Subcutaneous abdominal adipose tissue (tissue), 5 donors: ENCODE results near the gene ATP8B4.

ENCODE experiments used
- H3K27ac ChIP-seq: one replicate; pipeline ENCODE4 v1.7.0; 2013; ENCODE audit warnings: low read depth, mild to moderate bottlenecking, inconsistent platforms, low read length, moderate library complexity
- H3K27me3 ChIP-seq, 5 donors: one replicate each; pipeline ENCODE4 v1.7.0; 2013; ENCODE audit warnings: low read length in 5 of 5, inconsistent platforms in 1 of 5; ENCODE audit not compliant: control insufficient read depth in 5 of 5, insufficient read depth in 4 of 5
- H3K36me3 ChIP-seq, 5 donors: one replicate each; pipeline ENCODE4 v1.7.0; 2013; ENCODE audit warnings: low read length in 5 of 5; ENCODE audit not compliant: control insufficient read depth in 5 of 5, insufficient read depth in 5 of 5
- H3K4me1 ChIP-seq, 5 donors: one replicate each; pipeline ENCODE4 v1.7.0; 2013; ENCODE audit warnings: low read length in 5 of 5, mild to moderate bottlenecking in 3 of 5, moderate library complexity in 1 of 5; ENCODE audit not compliant: control insufficient read depth in 5 of 5, insufficient read depth in 5 of 5
- H3K4me3 ChIP-seq, 5 donors: one replicate each; pipeline ENCODE4 v1.7.0; 2013; ENCODE audit warnings: low read length in 5 of 5, low read depth in 1 of 5
- H3K9ac ChIP-seq, 5 donors: one replicate each; pipeline ENCODE4 v1.7.0; 2013; ENCODE audit warnings: low read length in 5 of 5, mild to moderate bottlenecking in 4 of 5, moderate library complexity in 3 of 5
- H3K9me3 ChIP-seq, 5 donors: one replicate each; pipeline ENCODE4 v1.7.0; 2013; ENCODE audit warnings: low read length in 5 of 5; ENCODE audit not compliant: control insufficient read depth in 5 of 5
- donor health status: healthy.
- donor health status: healthy.
- donor health status: healthy.
- donor health status: healthy.
- donor health status: healthy.

ATP8B4 gene

GRCh38 chr15:49877873-49878521 lies 241.0 kb downstream of the ATP8B4 start:
- Histone ChIP-seq H3K27ac (peak overlapping the region; percentile 93), H3K9me3 (no peaks in the 10 kb centered on the region), H3K36me3 (peaks cover 0 to 6% (median 2%) of the 10 kb centered on the region in 5 donors), H3K27me3 (no peaks in the 10 kb centered on the region), H3K9ac (peak overlapping the region in 3 of 5 donors; percentile 22 to 61 (median 52)), H3K4me3 (no peak overlapping the region), H3K4me1 (peaks cover 6 to 40% (median 26%) of the 10 kb centered on the region in 5 donors)

GRCh38 chr15:49877117-49877872 lies 241.7 kb downstream of the ATP8B4 start:
- no peaks in the 10 kb centered on the region for H3K27me3 ChIP-seq
- H3K9me3 ChIP-seq: no peaks in the 10 kb centered on the region
- H3K36me3 ChIP-seq: peaks cover 0 to 6% (median 2%) of the 10 kb centered on the region in 5 donors
- peaks cover 6 to 40% (median 26%) of the 10 kb centered on the region in 5 donors for H3K4me1 ChIP-seq
- H3K4me3 ChIP-seq: no peak overlapping the region
- peak overlapping the region; percentile 93 for H3K27ac ChIP-seq
- peak overlapping the region in 3 of 5 donors; percentile 52 to 69 (median 61) for H3K9ac ChIP-seq

GRCh38 chr15:49876401-49877038 lies 242.5 kb downstream of the ATP8B4 start:
- Histone ChIP-seq H3K36me3 (peaks cover 0 to 6% (median 2%) of the 10 kb centered on the region in 5 donors), H3K4me1 (peaks cover 6 to 35% (median 21%) of the 10 kb centered on the region in 5 donors), H3K27ac (peak overlapping the region; percentile 93), H3K27me3 (no peaks in the 10 kb centered on the region), H3K9me3 (no peaks in the 10 kb centered on the region), H3K9ac (peak overlapping the region in 3 of 5 donors; percentile 22 to 61 (median 52)), H3K4me3 (peak overlapping the region in 2 of 5 donors; percentile 17 to 28)

- Histone ChIP-seq H3K27me3 (no peaks in the 10 kb centered on the region), H3K36me3 (peaks cover 0 to 7% (median 6%) of the 10 kb centered on the region in 5 donors), H3K9ac (no peak overlapping the region), H3K4me3 (peak overlapping the region in 1 of 5 donors; percentile 13), H3K4me1 (peaks cover 6 to 36% (median 21%) of the 10 kb centered on the region in 5 donors), H3K9me3 (no peaks in the 10 kb centered on the region), H3K27ac (peak overlapping the region; percentile 93)
Measured at GRCh38 chr15:49875392-49875791, 243.6 kb downstream of the ATP8B4 start.

GRCh38 chr15:49870472-49870871 lies 248.6 kb downstream of the ATP8B4 start:
- peaks cover 2 to 19% (median 5%) of the 10 kb centered on the region in 5 donors for H3K36me3 ChIP-seq
- no peaks in the 10 kb centered on the region for H3K9me3 ChIP-seq
- H3K4me3 ChIP-seq: no peak overlapping the region
- H3K27ac ChIP-seq: no peak overlapping the region
- peaks cover 0 to 7% (median 3%) of the 10 kb centered on the region in 5 donors for H3K4me1 ChIP-seq
- H3K27me3 ChIP-seq: no peaks in the 10 kb centered on the region
- H3K9ac ChIP-seq: no peak overlapping the region

GRCh38 chr15:49868348-49868747 lies 250.7 kb downstream of the ATP8B4 start:
- H3K4me1 ChIP-seq: peaks cover 0 to 14% (median 2%) of the 10 kb centered on the region in 5 donors
- H3K27me3 ChIP-seq: no peaks in the 10 kb centered on the region
- no peak overlapping the region for H3K27ac ChIP-seq

GRCh38 chr15:49865925-49866757 lies 252.9 kb downstream of the ATP8B4 start:
- no peak overlapping the region for H3K4me3 ChIP-seq
- peaks cover 0 to 9% (median 4%) of the 10 kb centered on the region in 5 donors for H3K4me1 ChIP-seq
- no peak overlapping the region for H3K9ac ChIP-seq
- H3K27me3 ChIP-seq: no peaks in the 10 kb centered on the region
- peaks cover 2 to 16% (median 9%) of the 10 kb centered on the region in 5 donors for H3K36me3 ChIP-seq
- H3K27ac ChIP-seq: no peak overlapping the region
- H3K9me3 ChIP-seq: no peaks in the 10 kb centered on the region

More at GRCh38 chr15:49868348-49868747, 250.7 kb downstream of the ATP8B4 start:
- peaks cover 2 to 19% (median 9%) of the 10 kb centered on the region in 5 donors for H3K36me3 ChIP-seq
- H3K9ac ChIP-seq: no peak overlapping the region
- no peak overlapping the region for H3K4me3 ChIP-seq
- H3K9me3 ChIP-seq: no peaks in the 10 kb centered on the region

- Histone ChIP-seq H3K9ac (no peak overlapping the region), H3K36me3 (peaks cover 2 to 16% (median 7%) of the 10 kb centered on the region in 5 donors), H3K4me1 (peaks cover 0 to 20% (median 8%) of the 10 kb centered on the region in 5 donors), H3K27me3 (no peaks in the 10 kb centered on the region), H3K9me3 (no peaks in the 10 kb centered on the region), H3K4me3 (no peak overlapping the region), H3K27ac (no peak overlapping the region)
Measured at GRCh38 chr15:49864251-49864650, 254.8 kb downstream of the ATP8B4 start.

GRCh38 chr15:49863431-49864224 lies 255.4 kb downstream of the ATP8B4 start:
- Histone ChIP-seq H3K27ac (no peak overlapping the region), H3K4me1 (peaks cover 0 to 26% (median 8%) of the 10 kb centered on the region in 5 donors), H3K27me3 (no peaks in the 10 kb centered on the region)

More at GRCh38 chr15:49863431-49864224, 255.4 kb downstream of the ATP8B4 start:
- H3K9me3 ChIP-seq: no peaks in the 10 kb centered on the region
- peaks cover 2 to 16% (median 7%) of the 10 kb centered on the region in 5 donors for H3K36me3 ChIP-seq
- H3K4me3 ChIP-seq: no peak overlapping the region
- no peak overlapping the region for H3K9ac ChIP-seq
